CD4-positive, alpha-beta T cell (primary cell): ENCODE data around the gene HEATR5B. TPM values are rescaled to one million over a fixed set of nuclear protein-coding genes. Genes with fewer than 3 reads are reported as not detected.
A peak's percentile ranks its signal among the peaks of the same experiment; 100 is the strongest.

Experiments
- ATAC-seq: fragments of 200-7000 bp; cut with Tn5 transposase; one replicate; pipeline ENCODE4 v1.10.0; 2022; ENCODE audit warnings: mild to moderate bottlenecking; ENCODE audit not compliant: poor library complexity
- CTCF ChIA-PET: fragments of 350-600 bp; sonication (Branson Sonifier 250); formaldehyde crosslinking; loops from one replicate; lab custom pipeline; 2021; ENCODE audit warnings: antibody characterized with exemption, inconsistent platforms; lab: Charles Lee
- POLR2A ChIA-PET: fragments of 350-600 bp; sonication (Branson Sonifier 250); formaldehyde crosslinking; loops from one replicate; lab custom pipeline; 2021; ENCODE audit warnings: antibody characterized with exemption, inconsistent platforms; lab: Charles Lee
- DNase-seq, 14 experiments: peaks; one replicate each; pipeline ENCODE4 v3.0.0-alpha.2; 2013 to 2020; ENCODE audit warnings: mixed read lengths in 2 of 14
- H3K27ac ChIP-seq, 2 donors: one replicate each; pipeline versions ENCODE4 v1.5.1 to v1.7.0; 2013; ENCODE audit warnings: low read length in 2 of 2, low read depth in 1 of 2, mild to moderate bottlenecking in 1 of 2
- H3K27me3 ChIP-seq, 2 experiments: 1 replicate in 1 of 2; 2 replicates in 1 of 2; pipeline versions ENCODE4 v1.6.1 to v1.7.0; 2013; ENCODE audit warnings: low read length in 2 of 2, control low read depth in 1 of 2, mild to moderate bottlenecking in 1 of 2, moderate library complexity in 1 of 2; ENCODE audit not compliant: insufficient read depth in 2 of 2, control insufficient read depth in 1 of 2
- H3K36me3 ChIP-seq: one replicate; pipeline ENCODE4 v1.6.1; 2013; ENCODE audit warnings: low read length, control low read depth; ENCODE audit not compliant: insufficient read depth
- H3K4me1 ChIP-seq: one replicate; pipeline ENCODE4 v1.6.1; 2013; ENCODE audit warnings: low read length, control low read depth; ENCODE audit not compliant: insufficient read depth
- H3K4me3 ChIP-seq: one replicate; pipeline ENCODE4 v1.5.1; 2013; ENCODE audit warnings: mild to moderate bottlenecking, low read length, moderate library complexity
- H3K9me3 ChIP-seq, 2 experiments: 1 replicate in 1 of 2; 2 replicates in 1 of 2; pipeline versions ENCODE4 v1.6.1 to v1.7.0; 2013; ENCODE audit warnings: low read length in 2 of 2, mild to moderate bottlenecking in 2 of 2, control low read depth in 1 of 2, moderate library complexity in 1 of 2; ENCODE audit not compliant: control insufficient read depth in 1 of 2, insufficient read depth in 1 of 2
- H3K27ac Mint-ChIP-seq: one replicate; pipeline ENCODE4 v1.8.0; 2020; ENCODE audit warnings: mixed read lengths
- H3K27me3 Mint-ChIP-seq: one replicate; pipeline ENCODE4 v1.8.0; 2021; ENCODE audit warnings: mixed read lengths
- H3K36me3 Mint-ChIP-seq: one replicate; pipeline ENCODE4 v1.8.0; 2021; ENCODE audit warnings: low read depth, mixed read lengths
- H3K4me1 Mint-ChIP-seq: one replicate; pipeline ENCODE4 v1.8.0; 2021; ENCODE audit warnings: low read depth, mixed read lengths
- H3K4me3 Mint-ChIP-seq: one replicate; pipeline ENCODE4 v1.8.0; 2020; ENCODE audit warnings: mild to moderate bottlenecking, mixed read lengths
- H3K9me3 Mint-ChIP-seq: one replicate; pipeline ENCODE4 v1.8.0; 2020; ENCODE audit warnings: mixed read lengths
- intact Hi-C, 2 experiments: fragments of 100-400 bp; cut with DNase I in 1 of 2; cut with micrococcal nuclease in 1 of 2; formaldehyde crosslinking; loops; one replicate each; pipeline versions ENCODE4 v1.15.1 to v1.9.0; 2023 to 2025; cut with DNase I, micrococcal nuclease
- total RNA-seq, 174 experiments: library from RNA in 2 of 174; stranded (reverse) in 2 of 174; gene quantifications; one replicate each; pipeline ENCODE4 v1.2.3 and lab custom pipeline; 2021 to 2026
- TF ChIP-seq, protein P1 (sequence below): fragments of 200-600 bp; IDR thresholded peaks from one replicate; pipeline ENCODE4 v1.8.0; 2022; ENCODE audit warnings: antibody characterized with exemption, mild to moderate bottlenecking

The HEATR5B gene
- total RNA-seq, 2 experiments from 2014 or later: 23.4 to 23.9 TPM

DNA sequence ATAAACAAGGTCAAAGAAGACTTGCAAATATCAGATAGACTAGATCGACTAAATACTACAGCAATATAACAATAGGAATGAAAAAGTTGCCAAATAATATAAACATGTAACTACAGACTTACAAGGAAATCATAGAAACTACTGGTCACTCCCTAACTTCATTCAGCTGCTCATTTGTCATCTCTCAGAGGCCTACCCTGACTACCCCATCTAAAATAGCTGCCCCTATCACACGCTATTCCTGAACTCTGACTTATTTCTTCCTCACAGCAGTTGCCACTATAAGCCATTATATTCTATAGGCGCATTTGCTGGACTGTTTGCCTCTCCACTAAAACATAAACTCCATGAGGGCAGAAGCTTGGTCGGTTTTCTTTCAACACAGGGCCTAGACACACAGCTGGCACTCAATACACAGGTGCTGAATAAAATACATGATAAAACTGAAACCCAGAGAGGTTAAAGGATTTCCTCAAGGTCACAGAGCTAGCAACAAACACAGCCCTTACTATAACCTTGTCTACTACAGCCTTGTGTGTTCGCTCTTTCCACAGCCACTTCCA, 119.6 kb downstream of the HEATR5B start:
- TF ChIP-seq, protein P1, sequence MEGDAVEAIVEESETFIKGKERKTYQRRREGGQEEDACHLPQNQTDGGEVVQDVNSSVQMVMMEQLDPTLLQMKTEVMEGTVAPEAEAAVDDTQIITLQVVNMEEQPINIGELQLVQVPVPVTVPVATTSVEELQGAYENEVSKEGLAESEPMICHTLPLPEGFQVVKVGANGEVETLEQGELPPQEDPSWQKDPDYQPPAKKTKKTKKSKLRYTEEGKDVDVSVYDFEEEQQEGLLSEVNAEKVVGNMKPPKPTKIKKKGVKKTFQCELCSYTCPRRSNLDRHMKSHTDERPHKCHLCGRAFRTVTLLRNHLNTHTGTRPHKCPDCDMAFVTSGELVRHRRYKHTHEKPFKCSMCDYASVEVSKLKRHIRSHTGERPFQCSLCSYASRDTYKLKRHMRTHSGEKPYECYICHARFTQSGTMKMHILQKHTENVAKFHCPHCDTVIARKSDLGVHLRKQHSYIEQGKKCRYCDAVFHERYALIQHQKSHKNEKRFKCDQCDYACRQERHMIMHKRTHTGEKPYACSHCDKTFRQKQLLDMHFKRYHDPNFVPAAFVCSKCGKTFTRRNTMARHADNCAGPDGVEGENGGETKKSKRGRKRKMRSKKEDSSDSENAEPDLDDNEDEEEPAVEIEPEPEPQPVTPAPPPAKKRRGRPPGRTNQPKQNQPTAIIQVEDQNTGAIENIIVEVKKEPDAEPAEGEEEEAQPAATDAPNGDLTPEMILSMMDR: no peak

DNA sequence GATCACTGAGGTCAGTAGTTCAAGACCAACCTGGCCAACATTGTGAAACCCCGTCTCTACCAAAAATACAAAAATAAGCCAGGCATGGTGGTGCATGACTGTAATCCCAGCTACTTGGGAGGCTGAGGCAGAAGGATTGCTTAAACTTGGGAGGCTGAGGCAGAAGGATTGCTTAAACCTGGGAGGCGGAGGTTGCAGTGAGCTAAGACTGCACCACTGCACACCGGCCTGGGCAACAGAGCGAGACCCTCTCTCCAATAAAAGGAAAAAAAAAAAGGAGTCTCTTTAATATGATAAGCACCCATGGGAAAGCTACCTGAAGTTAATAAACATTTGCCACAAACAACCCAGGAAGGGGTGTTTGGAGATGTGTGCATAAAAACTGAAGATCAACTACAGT, 120.4 kb downstream of the HEATR5B start:
- ATAC-seq: no peak
- Mint-ChIP-seq H3K4me1 (peaks cover 85% of the 10 kb centered on the region), H3K9me3 (no peaks in the 10 kb centered on the region), H3K27ac (no peak overlapping the region), H3K27me3 (no peaks in the 10 kb centered on the region), H3K36me3 (peaks cover 19% of the 10 kb centered on the region), H3K4me3 (peak overlapping the region; percentile 47)
- Histone ChIP-seq H3K9me3 (no peaks in the 10 kb centered on the region), H3K27me3 (no peaks in the 10 kb centered on the region), H3K4me1 (peaks cover 26% of the 10 kb centered on the region), H3K36me3 (no peaks in the 10 kb centered on the region), H3K4me3 (no peak overlapping the region), H3K27ac (no peak overlapping the region)
- DNase-seq: no peak
- intact Hi-C loops: loop anchor here (10.0 kb wide), 3 partner anchors 121 to 1811 kb away; partner anchors contain the start of genes ATL2 (in 1 of the 2), GEMIN6 (in 1 of the 2), GPATCH11 (in 1 of the 2) and HEATR5B (in 1 of the 2)
- TF ChIP-seq, protein P1: no peak
- ChIA-PET CTCF (no interaction called here), POLR2A (no interaction called here)

More for the DNA sequence above, 119.6 kb downstream of the HEATR5B start:
- no peak overlapping the region for H3K27ac ChIP-seq
- H3K4me1 ChIP-seq: peaks cover 26% of the 10 kb centered on the region
- no peak overlapping the region for H3K4me3 ChIP-seq
- peak overlapping the region; percentile 95 for H3K27ac Mint-ChIP-seq
- peaks cover 19% of the 10 kb centered on the region for H3K36me3 Mint-ChIP-seq
- H3K9me3 ChIP-seq: no peaks in the 10 kb centered on the region
- ATAC-seq (no peak), DNase-seq (no peak)
- H3K27me3 ChIP-seq: no peaks in the 10 kb centered on the region
- H3K9me3 Mint-ChIP-seq: no peaks in the 10 kb centered on the region
- no peaks in the 10 kb centered on the region for H3K36me3 ChIP-seq
- intact Hi-C loops: loop anchor here (5.0 to 10.0 kb wide), 6 partner anchors 120 to 1810 kb away; partner anchors contain the start of genes ATL2 (in 1 of the 2), CEBPZ (in 1 of the 2), EIF2AK2 (in 1 of the 2) and GEMIN6 (in 1 of the 2)
- H3K4me3 Mint-ChIP-seq: peak overlapping the region; percentile 99
- H3K4me1 Mint-ChIP-seq: peaks cover 77% of the 10 kb centered on the region
- H3K27me3 Mint-ChIP-seq: no peaks in the 10 kb centered on the region
- ChIA-PET CTCF (no interaction called here), POLR2A (no interaction called here)

DNA sequence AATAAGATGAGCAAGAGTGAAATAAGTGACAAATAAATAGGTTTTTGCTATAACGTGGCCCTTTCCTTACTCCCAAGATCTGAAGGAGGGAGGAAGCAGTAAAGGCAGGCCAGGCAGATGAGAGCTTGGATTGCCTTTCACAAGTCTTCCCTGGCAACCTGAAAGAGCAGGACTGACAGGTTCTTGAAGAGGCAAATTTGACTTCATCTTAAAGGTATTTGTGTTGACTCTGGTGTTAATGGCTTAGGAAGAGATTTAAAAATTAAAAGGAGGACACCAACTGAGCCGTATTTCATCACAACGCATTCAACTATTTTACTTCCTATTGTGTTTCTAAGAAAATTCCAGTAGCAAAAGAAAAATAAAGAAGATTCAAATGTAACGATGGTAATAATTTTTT, 121.1 kb downstream of the HEATR5B start:
- intact Hi-C loops: loop anchor here (10.0 kb wide), 3 partner anchors 122 to 1812 kb away; partner anchors contain the start of genes ATL2 (in 1 of the 2), GEMIN6 (in 1 of the 2), GPATCH11 (in 1 of the 2) and HEATR5B (in 1 of the 2)

More for the DNA sequence above, 121.1 kb downstream of the HEATR5B start:
- ChIA-PET POLR2A (no interaction called here), CTCF (no interaction called here)
- H3K4me1 ChIP-seq: peaks cover 26% of the 10 kb centered on the region
- Mint-ChIP-seq H3K27ac (no peak overlapping the region), H3K36me3 (peaks cover 25% of the 10 kb centered on the region), H3K4me1 (peaks cover 87% of the 10 kb centered on the region), H3K27me3 (no peaks in the 10 kb centered on the region), H3K4me3 (peak overlapping the region; percentile 75), H3K9me3 (no peaks in the 10 kb centered on the region)
- ATAC-seq: no peak
- no peak overlapping the region for H3K27ac ChIP-seq
- H3K36me3 ChIP-seq: no peaks in the 10 kb centered on the region
- no peaks in the 10 kb centered on the region for H3K27me3 ChIP-seq
- no peak for DNase-seq
- TF ChIP-seq, protein P1: no peak
- H3K4me3 ChIP-seq: no peak overlapping the region
- no peaks in the 10 kb centered on the region for H3K9me3 ChIP-seq
